H1 (cell line): ENCODE data around the gene CYP27C1. TPM values are rescaled to one million over a fixed set of nuclear protein-coding genes. Genes with fewer than 3 reads are reported as not detected.

Source experiments
- CTCF ChIA-PET: fragments of 300-600 bp; sonication (Branson Sonifier 250); formaldehyde crosslinking; loops from one replicate; lab custom pipeline; 2021; ENCODE audit not compliant: partially characterized antibody; lab: Charles Lee
- POLR2A ChIA-PET: fragments of 300-600 bp; sonication (Branson Sonifier 250); formaldehyde crosslinking; loops from one replicate; lab custom pipeline; 2021; ENCODE audit warnings: inconsistent platforms; ENCODE audit not compliant: partially characterized antibody; lab: Charles Lee
- DNase-seq, 2 experiments: peaks; one replicate each; pipeline versions ENCODE4 v3.0.0 to v3.0.0-alpha.2; 2010 to 2022; ENCODE audit warnings: low spot score in 2 of 2, low read depth in 1 of 2, mixed read lengths in 1 of 2
- FAIRE-seq: peaks from 2 replicates; lab custom pipeline; 2011; peaks lifted over from hg19 to GRCh38; lab: Jason Lieb, UNC
- H2AFZ ChIP-seq: 2 replicates; pipeline ENCODE4 v1.8.1; 2012; ENCODE audit warnings: low read length, inconsistent platforms
- H2AK5ac ChIP-seq: 2 replicates; pipeline ENCODE4 v1.6.1; 2013; ENCODE audit warnings: low read depth, low read length
- H2BK120ac ChIP-seq: replicated peaks from 2 replicates; pipeline ENCODE3; 2013; ENCODE audit warnings: low read depth, low read length, inconsistent platforms
- H2BK12ac ChIP-seq: 2 replicates; pipeline ENCODE4 v1.6.1; 2013; ENCODE audit warnings: low read depth, low read length
- H2BK15ac ChIP-seq: 2 replicates; pipeline ENCODE4 v1.6.1; 2013; ENCODE audit warnings: low read length
- H2BK20ac ChIP-seq: 2 replicates; pipeline ENCODE4 v1.6.1; 2013; ENCODE audit warnings: low read length
- H2BK5ac ChIP-seq: 2 replicates; pipeline ENCODE4 v1.6.1; 2013; ENCODE audit warnings: low read depth, low read length
- H3K14ac ChIP-seq: 2 replicates; pipeline ENCODE4 v1.6.1; 2013; ENCODE audit warnings: inconsistent platforms; ENCODE audit not compliant: insufficient read length
- H3K18ac ChIP-seq: 2 replicates; pipeline ENCODE4 v1.6.1; 2013; ENCODE audit warnings: low read length; ENCODE audit errors: extremely low read depth
- H3K23ac ChIP-seq: 2 replicates; pipeline ENCODE4 v1.6.1; 2013; ENCODE audit warnings: inconsistent platforms; ENCODE audit not compliant: insufficient read length
- H3K23me2 ChIP-seq: 2 replicates; pipeline ENCODE4 v1.6.1; 2013; ENCODE audit warnings: low read depth, low read length
- H3K27ac ChIP-seq: 2 replicates; pipeline ENCODE4 v1.6.1; 2011; ENCODE audit warnings: low read depth, low read length, inconsistent platforms
- H3K27me3 ChIP-seq, 4 experiments: replicated peaks in 1 of 4; 1 replicate in 1 of 4; 2 replicates in 3 of 4; pipeline versions ENCODE4 v1.6.1 to v1.8.1; 2011 to 2013; ENCODE audit warnings: low read length in 3 of 4, mild to moderate bottlenecking in 3 of 4, inconsistent platforms in 2 of 4, mixed read lengths in 2 of 4, moderate library complexity in 1 of 4; ENCODE audit not compliant: control insufficient read depth in 3 of 4, insufficient read depth in 3 of 4; ENCODE audit errors: extremely low read depth in 1 of 4
- H3K36me3 ChIP-seq, 4 experiments: 2 replicates each; pipeline versions ENCODE4 v1.6.1 to v1.8.1; 2011 to 2013; ENCODE audit warnings: mild to moderate bottlenecking in 4 of 4, low read length in 3 of 4, moderate library complexity in 2 of 4, control low read depth in 1 of 4, inconsistent platforms in 1 of 4; ENCODE audit not compliant: insufficient read depth in 4 of 4, control insufficient read depth in 2 of 4
- H3K4ac ChIP-seq: replicated peaks from 2 replicates; pipeline ENCODE3; 2013; ENCODE audit warnings: low read length, low read depth, mixed read lengths, inconsistent platforms; ENCODE audit not compliant: insufficient read length
- H3K4me1 ChIP-seq, 4 experiments: replicated peaks in 1 of 4; 1 replicate in 1 of 4; 2 replicates in 3 of 4; pipeline versions ENCODE4 v1.6.1 to v1.8.1; 2011 to 2013; ENCODE audit warnings: low read length in 3 of 4, inconsistent platforms in 2 of 4, mixed read lengths in 1 of 4; ENCODE audit not compliant: insufficient read depth in 4 of 4, control insufficient read depth in 3 of 4
- H3K4me2 ChIP-seq, 2 experiments: 2 replicates each; pipeline versions ENCODE4 v1.6.1 to v1.8.1; 2011 to 2013; ENCODE audit warnings: low read depth in 2 of 2, low read length in 2 of 2, control low read depth in 1 of 2, inconsistent platforms in 1 of 2, mild to moderate bottlenecking in 1 of 2; ENCODE audit not compliant: insufficient read depth in 1 of 2
- H3K4me3 ChIP-seq, 4 experiments: fragments of 200-600, 300-600 bp in 1 of 4; sonication (generic), shearing (Covaris generic), sonication (Bioruptor Twin) in 1 of 4; 2 replicates each; pipeline versions ENCODE4 v1.5.1 to v1.8.1; 2011 to 2016; ENCODE audit warnings: low read length in 4 of 4, low read depth in 3 of 4, control low read depth in 2 of 4, inconsistent platforms in 2 of 4, mild to moderate bottlenecking in 2 of 4, mixed read lengths in 1 of 4, moderate library complexity in 1 of 4; ENCODE audit not compliant: insufficient read depth in 2 of 4; ENCODE audit errors: extremely low read depth in 1 of 4
- H3K56ac ChIP-seq: replicated peaks from 2 replicates; pipeline ENCODE3; 2013; ENCODE audit warnings: low read depth, mild to moderate bottlenecking, mixed read lengths, low read length, inconsistent platforms; ENCODE audit not compliant: insufficient read length
- H3K79me1 ChIP-seq: 2 replicates; pipeline ENCODE4 v1.6.1; 2013; ENCODE audit warnings: low read depth, low read length, control low read depth
- H3K79me2 ChIP-seq, 2 experiments: 2 replicates each; pipeline versions ENCODE4 v1.6.1 to v1.8.1; 2012 to 2013; ENCODE audit warnings: low read length in 2 of 2, mild to moderate bottlenecking in 2 of 2, inconsistent platforms in 1 of 2; ENCODE audit not compliant: insufficient read depth in 2 of 2, control insufficient read depth in 1 of 2
- H3K9ac ChIP-seq, 4 experiments: replicated peaks in 1 of 4; 1 replicate in 1 of 4; 2 replicates in 3 of 4; pipeline versions ENCODE4 v1.6.1 to v1.8.1; 2011 to 2013; ENCODE audit warnings: low read depth in 3 of 4, low read length in 3 of 4, control low read depth in 2 of 4, mild to moderate bottlenecking in 2 of 4, moderate library complexity in 2 of 4, inconsistent platforms in 1 of 4; ENCODE audit errors: extremely low read depth in 1 of 4
- H3K9me3 ChIP-seq, 2 experiments: 2 replicates each; pipeline versions ENCODE4 v1.6.1 to v1.8.1; 2012 to 2013; ENCODE audit warnings: mild to moderate bottlenecking in 2 of 2, moderate library complexity in 2 of 2, control low read depth in 1 of 2, inconsistent platforms in 1 of 2, low read depth in 1 of 2, low read length in 1 of 2, mixed read lengths in 1 of 2; ENCODE audit not compliant: insufficient read depth in 2 of 2
- H4K20me1 ChIP-seq, 2 experiments: replicated peaks in 1 of 2; 2 replicates each; pipeline versions ENCODE3 to v1.8.1; 2011 to 2013; ENCODE audit warnings: inconsistent platforms in 2 of 2, low read length in 2 of 2, mild to moderate bottlenecking in 1 of 2; ENCODE audit not compliant: insufficient read depth in 2 of 2, control insufficient read depth in 1 of 2
- H4K5ac ChIP-seq: 2 replicates; pipeline ENCODE4 v1.6.1; 2013; ENCODE audit warnings: low read length, low read depth, mixed read lengths, inconsistent platforms; ENCODE audit not compliant: insufficient read length
- H4K8ac ChIP-seq: 2 replicates; pipeline ENCODE4 v1.8.0; 2013; ENCODE audit warnings: mild to moderate bottlenecking, moderate library complexity, low read length, inconsistent platforms; ENCODE audit not compliant: insufficient read depth; ENCODE audit errors: extremely low read depth
- H4K91ac ChIP-seq: replicated peaks from 2 replicates; pipeline ENCODE3; 2013; ENCODE audit warnings: low read length, mixed read lengths, inconsistent platforms; ENCODE audit not compliant: insufficient read length
- CBX5 ChIP-seq: fragments of 300-800, 300-1000 bp; sonication (generic); IDR thresholded peaks from 2 replicates; pipeline ENCODE4 v1.7.1; 2016; ENCODE audit warnings: antibody characterized with exemption, low read length, low read depth
- EZH2 ChIP-seq: fragments of 200-600 bp; sonication (generic); IDR thresholded peaks from 2 replicates; pipeline ENCODE4 v1.7.1; 2012; ENCODE audit warnings: low read depth, mild to moderate bottlenecking, moderate library complexity, low read length, inconsistent platforms; ENCODE audit not compliant: severe bottlenecking
- POLR2A ChIP-seq, 2 experiments: IDR thresholded peaks; 1 replicate in 1 of 2; 2 replicates in 1 of 2; pipeline ENCODE4 v1.6.1; 2011; ENCODE audit warnings: low read depth in 2 of 2, low read length in 2 of 2, mild to moderate bottlenecking in 2 of 2; ENCODE audit errors: control extremely low read depth in 1 of 2
- RAD21 ChIP-seq, 2 experiments: IDR thresholded peaks in 1 of 2; conservative IDR thresholded peaks in 1 of 2; 2 replicates each; pipeline ENCODE4 v1.6.1; 2011; ENCODE audit warnings: low read depth in 2 of 2, low read length in 2 of 2, improper control_type of control experiment in 1 of 2, inconsistent platforms in 1 of 2, mild to moderate bottlenecking in 1 of 2, moderate library complexity in 1 of 2
- SIRT6 ChIP-seq: IDR thresholded peaks from one replicate; pipeline ENCODE4 v1.7.1; 2012; ENCODE audit warnings: low read length, inconsistent platforms
- ZNF274 ChIP-seq: IDR thresholded peaks from 2 replicates; pipeline ENCODE4 v1.7.0; 2012; ENCODE audit warnings: low read length, borderline replicate concordance; ENCODE audit errors: extremely low read depth
- WGBS, 2 experiments: shearing (Covaris generic) in 1 of 2; methylation state at CpG; one replicate each; pipeline versions ENCODE4 v1.1.6 to v1.1.7; 2013 to 2015; ENCODE audit warnings: low lambda C conversion rate in 2 of 2, mixed read lengths in 2 of 2, inconsistent platforms in 1 of 2, low coverage in 1 of 2, missing lambda C conversion rate in 1 of 2; ENCODE audit not compliant: insufficient replicate concordance in 2 of 2, insufficient coverage in 1 of 2, insufficient read length in 1 of 2; ENCODE audit errors: extremely low coverage in 1 of 2, missing lambda C conversion rate in 1 of 2; 5-methylcytosine and 5-hydroxymethylcytosine counted together
- polyA plus RNA-seq, 7 experiments: library from polyadenylated mRNA; depleted of rRNA in 3 of 7; stranded (reverse) in 5 of 7; unstranded in 2 of 7; fragments of >200 nt in 5 of 7; fragments of 200-250 nt in 2 of 7; gene quantifications; 1 replicate in 5 of 7; 2 replicates in 1 of 7; 4 replicates in 1 of 7; pipeline versions ENCODE4 v1.2.1 to v1.2.3, GENCODE V29; 2011 to 2013; ENCODE audit warnings: missing spikeins in 2 of 7, mixed read lengths in 2 of 7
- total RNA-seq: library from RNA; stranded (reverse); fragmentation: NEBNext Ultra II Directional; extraction: Animal tissue kit (Norgen Biotek cat#: 25700); gene quantifications from 2 replicates; pipeline ENCODE4 v1.2.1, GENCODE V29; 2021

The CYP27C1 gene
- total and polyA plus RNA-seq, 2 of the 8 experiments (the other 6 are each of a cell fraction or from before 2014, with no cell fraction given): 1.3 to 3.2 TPM

- Histone ChIP-seq H3K27me3 (no peaks in the 10 kb centered on the region), H2AK5ac (no peak overlapping the region), H3K18ac (no peak overlapping the region), H3K27ac (no peak overlapping the region), H3K56ac (no peak overlapping the region), H3K23ac (no peak overlapping the region), H3K14ac (no peak overlapping the region), H3K79me2 (no peaks in the 10 kb centered on the region), H3K4ac (no peak overlapping the region), H2BK5ac (no peak overlapping the region), H3K36me3 (peaks cover 8 to 51% (median 31%) of the 10 kb centered on the region in 4 experiments), H3K23me2 (no peaks in the 10 kb centered on the region), H2BK15ac (no peak overlapping the region), H4K20me1 (peaks cover 0 to 5% of the 10 kb centered on the region in 2 experiments), H2BK12ac (no peak overlapping the region), H3K9ac (no peak overlapping the region), H2AFZ (no peak overlapping the region), H2BK20ac (no peak overlapping the region), H3K4me1 (no peaks in the 10 kb centered on the region), H4K91ac (no peak overlapping the region), H4K5ac (no peak overlapping the region), H3K79me1 (no peaks in the 10 kb centered on the region), H3K9me3 (no peaks in the 10 kb centered on the region), H3K4me2 (no peak overlapping the region), H4K8ac (no peak overlapping the region), H3K4me3 (no peak overlapping the region), H2BK120ac (no peak overlapping the region)
- no peak for DNase-seq
- FAIRE-seq: no peak
- ChIA-PET POLR2A (interaction anchor here (0.9 kb wide), 1 partner anchor 108 kb away, joined by 3 read pairs; no protein-coding TSS in a partner anchor), CTCF (interaction anchor here (0.7 to 2.0 kb wide), 2 partner anchors 59 to 199 kb away, joined by 3 to 7 read pairs; no protein-coding TSS in a partner anchor)
- 82% methylated on average over 3 of the region's 3 CpGs; no CpG with 5 or more reads in 1 of the 2 experiments for WGBS, 2 experiments
- TF ChIP-seq POLR2A (IDR thresholded peaks at IDR 0.05; ENCODE audit: control extremely low read depth in 1 of 2, low read depth in 2 of 2, low read length in 2 of 2) (no peak), EZH2 (no peak), ZNF274 (no peak), SIRT6 (no peak), RAD21 (IDR thresholded peaks at IDR 0.05 in 1 of 2, conservative IDR thresholded peaks at IDR 0.05 in 1 of 2; ENCODE audit: low read depth in 2 of 2, low read length in 2 of 2) (no peak), CBX5 (no peak)
Observed at GRCh38 chr2:127256381-127256780, 36.3 kb upstream of the CYP27C1 start.
